Measurements from ENCODE around the gene SEC16A.
"Not testable (repeated sequence)": the region's sequence is repeated elsewhere in the genome, so short reads cannot be mapped to it uniquely, and the experiment has no call there.

Gene SEC16A

GRCh38 chr9:136429683-136430491 is 53.0 kb downstream of the SEC16A start:
- Mint-ChIP-seq H3K27me3 (no peaks in the 10 kb centered on the region), H3K9me3 (no peaks in the 10 kb centered on the region), H3K27ac (peak overlapping the region; percentile 15), H3K4me3 (no peak overlapping the region), H3K36me3 (ENCODE audit: low read depth) (peaks cover 64% of the 10 kb centered on the region), H3K4me1 (ENCODE audit: low read depth) (peaks cover 7% of the 10 kb centered on the region)
- no peak for DNase-seq

DNA sequence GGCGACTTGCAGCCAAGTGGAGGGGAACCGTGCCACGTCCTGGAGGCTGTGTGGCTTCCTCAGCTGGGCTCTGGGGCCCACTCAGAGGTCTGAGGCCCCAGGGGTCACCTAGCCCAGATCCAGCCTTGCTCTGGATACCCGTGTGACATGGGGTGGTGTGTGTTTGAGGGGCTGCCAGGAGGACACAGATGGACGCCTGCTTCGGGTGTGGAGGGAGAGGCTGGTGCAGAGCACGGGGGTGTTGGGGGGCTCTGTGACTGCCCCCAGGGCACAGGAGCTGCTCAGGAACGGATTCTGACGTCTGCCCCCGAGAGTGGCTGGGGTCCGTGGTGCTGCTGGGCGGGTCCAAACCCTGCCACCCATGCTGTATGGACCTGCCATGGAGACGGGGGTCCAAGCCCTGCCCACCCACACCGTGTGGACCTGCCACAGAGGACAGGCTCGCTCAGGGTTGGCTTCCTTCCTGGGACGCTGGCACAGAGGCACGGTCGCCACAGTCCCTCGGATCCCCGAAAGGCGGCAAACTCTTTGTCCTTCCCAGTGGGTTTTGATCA is 53.7 kb downstream of the SEC16A start:
- Mint-ChIP-seq H3K4me1 (ENCODE audit: low read depth) (peaks cover 10% of the 10 kb centered on the region), H3K9me3 (no peaks in the 10 kb centered on the region), H3K4me3 (no peak overlapping the region), H3K27ac (peak overlapping the region; percentile 15), H3K36me3 (ENCODE audit: low read depth) (peaks cover 70% of the 10 kb centered on the region), H3K27me3 (no peaks in the 10 kb centered on the region)
- DNase-seq = no peak

DNA sequence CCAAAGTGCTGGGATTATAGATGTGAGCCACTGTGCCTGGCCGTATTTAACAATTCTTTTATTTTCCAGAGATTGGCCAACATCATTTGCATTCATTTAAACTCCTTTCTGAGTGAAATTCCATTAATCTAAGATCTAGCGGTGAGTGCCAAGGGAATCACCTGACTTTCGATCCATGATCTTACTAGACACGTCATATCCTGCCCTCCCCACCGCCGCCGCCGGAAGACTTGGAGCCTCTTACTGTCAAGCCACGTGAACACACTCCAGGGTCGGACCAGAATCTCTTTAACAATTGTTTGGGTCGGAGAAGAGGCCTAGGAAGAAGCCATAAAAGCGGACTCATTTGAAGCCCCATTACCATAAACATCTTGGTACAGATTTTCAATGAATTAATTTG is 56.1 kb downstream of the SEC16A start:
- Mint-ChIP-seq H3K4me1 (ENCODE audit: low read depth) (peaks cover 10% of the 10 kb centered on the region), H3K27me3 (no peaks in the 10 kb centered on the region), H3K9me3 (no peaks in the 10 kb centered on the region), H3K36me3 (ENCODE audit: low read depth) (peaks cover 86% of the 10 kb centered on the region), H3K27ac (peak overlapping the region; percentile 1), H3K4me3 (no peak overlapping the region)
- no peak for DNase-seq

- not testable (repeated sequence) for H3K9me3 Mint-ChIP-seq
- Mint-ChIP-seq H3K36me3 (ENCODE audit: low read depth) (peaks cover 95% of the 10 kb centered on the region), H3K27ac (peak overlapping the region; percentile 79)
These were observed 57.5 kb downstream of the SEC16A start for GRCh38 chr9:136425367-136425766.

DNA sequence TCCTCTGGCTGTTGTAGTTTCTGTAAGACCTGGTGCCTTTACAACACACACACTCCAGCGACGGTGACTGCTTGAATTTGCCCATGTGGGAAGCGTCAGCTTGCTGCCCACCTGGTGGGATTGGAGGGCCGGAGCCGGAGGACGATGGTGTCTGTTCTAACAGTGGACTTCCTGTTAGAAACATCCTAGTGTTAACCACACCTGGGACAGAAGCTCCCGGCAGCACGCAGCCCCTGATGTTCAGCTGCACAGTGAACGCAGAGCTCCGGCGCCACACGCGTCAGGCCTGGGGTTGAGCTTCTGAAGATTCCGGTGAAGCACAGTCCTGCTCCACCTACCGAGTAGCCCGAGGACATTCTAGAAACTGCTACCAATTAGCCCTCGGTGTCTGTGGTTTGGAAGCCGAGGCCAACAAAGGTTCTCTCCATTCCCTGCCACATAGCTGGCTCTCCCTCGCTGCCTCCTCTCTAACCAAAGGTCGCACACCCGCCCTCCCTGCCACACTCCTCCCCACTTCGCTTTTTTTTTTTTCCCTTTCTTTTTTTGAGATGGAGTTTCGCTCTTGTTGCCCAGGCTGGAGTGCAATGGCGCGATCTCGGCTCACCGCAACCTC is 58.0 kb downstream of the SEC16A start:
- DNase-seq = no peak
- Mint-ChIP-seq H3K27ac (peak overlapping the region; percentile 79), H3K9me3 (no peaks in the 10 kb centered on the region), H3K4me3 (no peak overlapping the region), H3K4me1 (ENCODE audit: low read depth) (peaks cover 10% of the 10 kb centered on the region), H3K27me3 (no peaks in the 10 kb centered on the region), H3K36me3 (ENCODE audit: low read depth) (peaks cover 93% of the 10 kb centered on the region)

More at GRCh38 chr9:136425367-136425766, 57.5 kb downstream of the SEC16A start:
- not testable (repeated sequence) for H3K27me3 Mint-ChIP-seq; H3K4me1 Mint-ChIP-seq (ENCODE audit: low read depth); H3K4me3 Mint-ChIP-seq; DNase-seq

DNA sequence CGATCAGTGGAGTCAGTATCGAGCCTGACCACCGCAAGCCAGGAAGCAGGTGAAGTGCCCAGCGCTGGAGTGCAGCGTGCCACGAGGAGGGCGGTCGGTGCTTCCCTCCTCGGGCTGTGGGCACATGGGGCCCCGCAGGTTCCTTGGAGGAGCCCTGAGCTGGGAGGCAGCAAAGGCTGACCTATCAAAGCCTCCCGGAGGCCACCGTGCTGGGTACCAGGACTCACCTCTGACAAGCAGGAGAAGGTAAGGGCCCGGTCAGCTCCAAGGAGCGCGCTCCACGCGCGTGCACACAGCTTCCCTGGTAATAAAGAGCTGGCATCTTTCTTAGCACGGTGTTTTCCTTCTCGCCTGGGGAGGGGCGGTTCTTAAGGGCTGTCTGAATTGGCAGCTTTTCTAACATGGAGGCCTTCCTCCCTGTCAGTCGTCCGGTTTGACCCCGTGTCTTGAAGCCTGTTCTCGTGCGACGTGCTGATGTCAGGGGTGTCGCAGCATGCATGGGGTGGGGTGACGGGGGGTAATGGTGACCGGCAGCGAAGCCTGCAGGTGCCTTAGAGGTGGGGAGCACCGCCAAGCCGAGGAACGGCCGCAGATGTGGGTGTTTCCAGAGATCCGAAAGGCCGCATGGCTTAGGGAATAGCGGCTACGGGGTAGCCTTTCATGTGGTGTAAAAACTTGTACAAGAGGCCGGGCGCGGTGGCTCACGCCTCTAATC is 59.3 kb downstream of the SEC16A start:
- no peaks in the 10 kb centered on the region for H3K27me3 Mint-ChIP-seq
- H3K9me3 Mint-ChIP-seq = no peaks in the 10 kb centered on the region
- peaks cover 10% of the 10 kb centered on the region for H3K4me1 Mint-ChIP-seq (ENCODE audit: low read depth)
- DNase-seq = no peak
- no peak overlapping the region for H3K27ac Mint-ChIP-seq
- H3K36me3 Mint-ChIP-seq (ENCODE audit: low read depth) = peaks cover 93% of the 10 kb centered on the region
- H3K4me3 Mint-ChIP-seq = no peak overlapping the region

GRCh38 chr9:136422876-136423275 is 60.0 kb downstream of the SEC16A start:
- Mint-ChIP-seq H3K9me3 (no peaks in the 10 kb centered on the region), H3K27ac (peak overlapping the region; percentile 37), H3K36me3 (ENCODE audit: low read depth) (peaks cover 95% of the 10 kb centered on the region), H3K4me1 (ENCODE audit: low read depth) (peaks cover 10% of the 10 kb centered on the region), H3K27me3 (no peaks in the 10 kb centered on the region), H3K4me3 (no peak overlapping the region)
- DNase-seq = no peak

- Mint-ChIP-seq H3K4me3 (no peak overlapping the region), H3K36me3 (ENCODE audit: low read depth) (peaks cover 97% of the 10 kb centered on the region), H3K27me3 (no peaks in the 10 kb centered on the region), H3K9me3 (no peaks in the 10 kb centered on the region), H3K27ac (peak overlapping the region; percentile 8), H3K4me1 (ENCODE audit: low read depth) (peaks cover 10% of the 10 kb centered on the region)
- no peak for DNase-seq
These were observed 61.0 kb downstream of the SEC16A start for GRCh38 chr9:136421791-136422190.

DNA sequence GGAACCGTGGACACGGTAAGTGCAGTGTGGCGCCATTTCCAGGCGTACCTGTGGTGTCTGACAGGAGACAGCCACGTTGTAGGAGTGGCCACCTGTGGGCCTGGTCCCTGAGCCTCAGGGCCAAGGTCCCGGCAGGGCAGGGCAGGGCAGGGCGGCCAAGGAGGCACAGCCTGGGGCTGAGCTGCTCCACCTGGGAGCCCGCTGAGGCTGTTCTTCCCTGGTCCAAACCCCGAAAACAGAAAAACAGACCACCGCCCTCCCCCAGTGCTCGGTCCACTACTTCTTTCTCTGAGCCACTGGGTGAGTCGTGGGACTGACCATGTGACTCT is 63.8 kb downstream of the SEC16A start:
- no peak overlapping the region for H3K27ac Mint-ChIP-seq
- H3K4me3 Mint-ChIP-seq = no peak overlapping the region
- H3K36me3 Mint-ChIP-seq (ENCODE audit: low read depth) = peaks cover 98% of the 10 kb centered on the region
- no peaks in the 10 kb centered on the region for H3K4me1 Mint-ChIP-seq (ENCODE audit: low read depth)
- no peak for DNase-seq
- no peaks in the 10 kb centered on the region for H3K9me3 Mint-ChIP-seq
- no peaks in the 10 kb centered on the region for H3K27me3 Mint-ChIP-seq

DNA sequence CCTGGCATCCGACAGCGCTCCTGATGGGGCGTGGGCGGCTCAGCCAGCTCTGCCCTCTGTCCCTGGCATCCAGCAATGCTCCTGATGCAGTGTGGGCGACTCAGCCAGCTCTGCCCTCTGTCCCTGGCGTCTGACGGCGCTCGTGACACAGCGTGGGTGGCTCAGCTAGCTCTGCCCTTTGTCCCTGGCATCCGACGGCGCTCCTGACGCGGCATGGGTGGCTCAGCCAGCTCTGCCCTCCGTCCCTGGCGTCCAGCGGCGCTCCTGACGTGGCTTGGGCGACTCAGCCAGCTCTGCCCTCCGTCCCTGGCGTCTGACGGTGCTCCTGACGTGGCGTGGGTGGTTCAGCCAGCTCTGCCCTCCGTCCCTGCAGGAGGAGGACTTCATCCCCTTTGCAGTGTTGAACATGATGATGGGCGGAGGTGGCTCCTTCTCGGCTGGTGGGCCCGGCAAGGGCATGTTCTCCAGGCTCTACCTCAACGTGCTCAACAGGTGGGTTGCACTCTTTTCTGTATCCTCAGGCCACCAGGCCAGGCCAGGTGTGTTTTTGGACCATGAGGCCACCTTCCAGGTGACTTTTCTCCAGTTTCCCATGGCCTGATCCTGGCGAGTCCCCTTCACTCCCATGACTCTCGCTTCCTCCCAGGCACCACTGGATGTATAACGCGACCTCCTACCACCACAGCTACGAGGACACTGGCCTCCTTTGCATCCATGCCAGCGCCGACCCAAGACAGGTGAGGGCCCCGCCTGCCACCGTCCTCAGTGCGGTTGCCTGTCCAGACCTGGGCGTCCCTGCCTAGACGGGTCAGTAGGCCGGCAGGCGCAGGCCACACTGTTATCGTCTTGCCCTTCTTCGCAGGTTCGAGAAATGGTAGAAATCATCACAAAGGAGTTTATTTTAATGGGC is 64.4 kb downstream of the SEC16A start:
- Mint-ChIP-seq H3K9me3 (no peaks in the 10 kb centered on the region), H3K4me1 (ENCODE audit: low read depth) (no peaks in the 10 kb centered on the region), H3K36me3 (ENCODE audit: low read depth) (peaks cover 98% of the 10 kb centered on the region), H3K27me3 (no peaks in the 10 kb centered on the region), H3K4me3 (no peak overlapping the region), H3K27ac (peak overlapping the region; percentile 55)
- no peak for DNase-seq

- Mint-ChIP-seq H3K27ac (no peak overlapping the region), H3K36me3 (ENCODE audit: low read depth) (peaks cover 97% of the 10 kb centered on the region), H3K9me3 (no peaks in the 10 kb centered on the region), H3K4me3 (no peak overlapping the region), H3K4me1 (ENCODE audit: low read depth) (peaks cover 12% of the 10 kb centered on the region), H3K27me3 (no peaks in the 10 kb centered on the region)
- DNase-seq = no peak
These were observed 65.9 kb downstream of the SEC16A start for GRCh38 chr9:136416914-136417313.

GRCh38 chr9:136416427-136416826 is 66.4 kb downstream of the SEC16A start:
- Mint-ChIP-seq H3K36me3 (ENCODE audit: low read depth) (peaks cover 97% of the 10 kb centered on the region), H3K9me3 (no peaks in the 10 kb centered on the region), H3K4me3 (no peak overlapping the region), H3K27ac (no peak overlapping the region), H3K4me1 (ENCODE audit: low read depth) (peaks cover 16% of the 10 kb centered on the region), H3K27me3 (no peaks in the 10 kb centered on the region)
- no peak for DNase-seq

GRCh38 chr9:136412962-136413361 is 69.9 kb downstream of the SEC16A start:
- DNase-seq = no peak
- Mint-ChIP-seq H3K9me3 (no peaks in the 10 kb centered on the region), H3K27me3 (no peaks in the 10 kb centered on the region), H3K36me3 (ENCODE audit: low read depth) (peaks cover 94% of the 10 kb centered on the region), H3K4me3 (no peak overlapping the region), H3K4me1 (ENCODE audit: low read depth) (peaks cover 41% of the 10 kb centered on the region), H3K27ac (peak overlapping the region; percentile 68)

DNA sequence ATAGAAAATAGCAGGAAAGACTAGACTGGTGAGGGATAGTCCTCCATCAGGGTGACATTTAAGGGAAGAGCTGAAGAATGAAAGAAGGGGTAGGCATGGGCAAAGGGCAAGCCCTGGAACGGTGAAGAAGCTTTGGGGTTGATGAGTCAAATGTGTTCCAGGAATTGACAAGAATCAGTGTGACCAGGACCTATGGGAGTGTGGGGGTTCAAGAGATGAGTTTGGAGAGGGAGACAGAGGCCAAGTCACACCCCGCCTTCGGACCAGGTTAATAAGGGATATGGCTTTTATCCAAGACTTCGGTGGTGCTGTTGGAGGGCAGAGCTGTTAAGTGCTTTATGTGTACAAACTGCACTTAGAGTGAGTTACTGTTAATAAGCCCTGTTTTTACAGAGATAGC is 71.5 kb downstream of the SEC16A start:
- no peak for DNase-seq
- H3K27me3 Mint-ChIP-seq = no peaks in the 10 kb centered on the region
- H3K4me1 Mint-ChIP-seq (ENCODE audit: low read depth) = peaks cover 51% of the 10 kb centered on the region
- H3K4me3 Mint-ChIP-seq = peak overlapping the region; percentile 96
- H3K27ac Mint-ChIP-seq = peak overlapping the region; percentile 96
- H3K36me3 Mint-ChIP-seq (ENCODE audit: low read depth) = peaks cover 92% of the 10 kb centered on the region
- no peaks in the 10 kb centered on the region for H3K9me3 Mint-ChIP-seq
